Right renal cortex interstitium (tissue), 3 donors: ENCODE data around the gene RGL2. TPM values are rescaled to one million over a fixed set of nuclear protein-coding genes. Genes with fewer than 3 reads are reported as not detected.
"Not testable (repeated sequence)": the region's sequence is repeated elsewhere in the genome, so short reads cannot be mapped to it uniquely, and the experiment has no call there.

Experiments
- DNase-seq, 3 donors: peaks; one replicate each; pipeline ENCODE4 v3.0.0-alpha.2; 2013; ENCODE audit warnings: low read depth in 3 of 3, low spot score in 2 of 3
- polyA plus RNA-seq, 3 donors: library from polyadenylated mRNA; unstranded; fragments of 120-200 nt; gene quantifications; one replicate each; pipeline ENCODE4 v1.2.1, GENCODE V29; 2013; ENCODE audit not compliant: insufficient read length in 3 of 3

RGL2 gene
- polyA plus RNA-seq, 3 donors: 90.8 to 95.5 (median 95.4) TPM

DNA sequence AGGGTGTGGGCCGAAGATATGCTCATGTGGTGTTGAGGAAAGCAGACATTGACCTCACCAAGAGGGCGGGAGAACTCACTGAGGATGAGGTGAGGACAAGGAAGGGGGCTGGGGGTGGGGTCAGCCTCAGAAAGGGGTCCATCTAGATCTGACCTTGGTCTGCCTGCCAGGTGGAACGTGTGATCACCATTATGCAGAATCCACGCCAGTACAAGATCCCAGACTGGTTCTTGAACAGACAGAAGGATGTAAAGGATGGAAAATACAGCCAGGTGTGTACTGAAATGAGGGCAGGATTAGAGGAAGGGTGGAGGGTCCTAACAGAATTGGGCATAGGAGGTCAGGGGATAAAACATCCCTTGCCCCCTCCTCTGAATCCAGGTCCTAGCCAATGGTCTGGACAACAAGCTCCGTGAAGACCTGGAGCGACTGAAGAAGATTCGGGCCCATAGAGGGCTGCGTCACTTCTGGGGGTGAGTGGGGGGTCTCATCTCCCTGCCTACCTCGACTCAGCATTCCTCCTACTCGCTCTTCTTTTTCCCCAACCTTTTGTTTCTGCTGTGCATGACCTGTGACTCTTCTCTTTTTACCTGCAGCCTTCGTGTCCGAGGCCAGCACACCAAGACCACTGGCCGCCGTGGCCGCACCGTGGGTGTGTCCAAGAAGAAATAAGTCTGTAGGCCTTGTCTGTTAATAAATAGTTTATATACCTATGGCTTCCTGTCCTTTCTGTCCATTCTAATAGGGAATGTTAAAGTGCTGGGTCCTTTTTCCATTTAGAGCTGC, 22.8 kb downstream of the RGL2 start:
- DNase-seq: not testable (repeated sequence)

DNA sequence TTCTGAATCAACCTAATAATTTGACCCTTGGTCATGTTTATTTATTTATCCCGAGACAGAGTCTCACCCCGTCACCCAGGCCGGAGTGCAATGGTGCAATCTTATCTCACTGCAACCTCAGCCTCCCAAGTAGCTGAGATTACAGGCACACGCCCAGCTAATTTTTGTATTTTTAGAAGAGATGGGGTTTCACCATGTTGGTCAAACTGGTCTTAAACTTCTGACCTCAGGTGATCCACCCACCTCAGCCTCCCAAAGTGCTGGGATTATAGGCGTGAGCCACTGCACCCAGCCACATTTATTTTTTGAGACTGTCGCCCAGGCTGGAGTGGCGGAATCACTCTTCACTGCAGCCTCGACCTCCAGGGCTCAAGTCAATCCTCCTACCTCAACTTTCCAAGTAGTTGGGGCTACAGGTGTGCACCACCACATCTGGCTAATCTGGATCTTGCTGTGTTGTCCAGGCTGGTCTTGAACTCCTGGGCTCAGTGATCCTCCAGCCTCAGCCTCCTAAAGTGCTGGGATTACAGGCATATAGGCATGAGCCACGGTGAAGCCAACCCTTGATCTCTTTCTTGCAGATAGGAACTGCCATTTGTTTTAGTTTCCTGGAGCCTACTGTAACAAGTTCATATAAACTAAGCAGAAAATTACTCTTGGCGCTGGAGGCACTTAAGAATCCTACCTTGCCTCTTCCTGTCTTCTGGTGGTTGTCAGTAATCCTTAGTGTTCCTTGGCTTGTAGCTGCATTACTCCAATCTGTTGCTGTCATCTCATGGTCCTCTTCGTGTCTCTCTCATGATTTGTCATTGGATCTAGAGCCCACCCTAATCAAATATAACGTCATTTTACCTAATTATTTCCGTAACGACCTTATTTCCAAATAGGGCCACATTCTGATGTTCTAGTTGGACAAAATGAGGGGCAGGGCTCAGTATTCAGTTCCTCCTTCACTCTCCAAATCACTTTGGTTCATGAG, 24.5 kb downstream of the RGL2 start:
- DNase-seq: no peak

DNA sequence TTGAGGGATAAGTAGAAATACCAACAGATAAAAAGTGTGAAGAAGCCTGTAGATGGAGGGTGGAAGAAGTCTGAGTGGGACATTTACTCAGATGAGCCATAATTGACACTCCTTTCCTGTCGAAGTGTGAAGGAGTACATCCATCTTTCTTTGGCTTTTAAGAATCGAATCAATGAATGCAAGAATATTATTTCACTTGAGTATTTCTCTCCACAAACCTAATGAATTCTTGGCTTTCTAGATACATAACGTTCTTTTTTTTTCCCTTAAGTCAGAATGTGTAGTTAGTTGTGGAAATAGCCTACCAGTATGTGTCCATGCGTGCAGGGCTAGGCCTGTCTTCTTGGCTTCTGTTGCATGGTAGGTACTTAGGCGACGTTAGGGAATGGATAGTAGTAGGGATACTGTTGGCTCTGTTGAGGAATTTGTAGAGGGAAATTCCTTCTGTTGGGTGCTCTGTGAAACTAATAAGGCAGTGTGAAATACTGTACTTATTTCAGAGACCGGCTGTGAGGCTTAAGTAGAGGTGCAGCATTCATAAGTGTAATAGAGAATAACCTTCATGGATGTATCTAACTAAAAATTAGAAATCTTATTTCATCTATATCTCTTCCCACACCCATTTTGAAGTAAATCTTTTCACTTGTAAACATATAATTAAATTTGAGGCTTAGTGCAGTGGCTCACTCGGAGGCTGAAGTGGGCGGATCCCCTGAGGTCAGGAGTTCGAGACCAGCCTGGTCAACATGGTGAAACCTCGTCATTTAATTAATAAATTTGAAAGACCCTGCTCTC, 25.4 kb downstream of the RGL2 start:
- no peak for DNase-seq

DNA sequence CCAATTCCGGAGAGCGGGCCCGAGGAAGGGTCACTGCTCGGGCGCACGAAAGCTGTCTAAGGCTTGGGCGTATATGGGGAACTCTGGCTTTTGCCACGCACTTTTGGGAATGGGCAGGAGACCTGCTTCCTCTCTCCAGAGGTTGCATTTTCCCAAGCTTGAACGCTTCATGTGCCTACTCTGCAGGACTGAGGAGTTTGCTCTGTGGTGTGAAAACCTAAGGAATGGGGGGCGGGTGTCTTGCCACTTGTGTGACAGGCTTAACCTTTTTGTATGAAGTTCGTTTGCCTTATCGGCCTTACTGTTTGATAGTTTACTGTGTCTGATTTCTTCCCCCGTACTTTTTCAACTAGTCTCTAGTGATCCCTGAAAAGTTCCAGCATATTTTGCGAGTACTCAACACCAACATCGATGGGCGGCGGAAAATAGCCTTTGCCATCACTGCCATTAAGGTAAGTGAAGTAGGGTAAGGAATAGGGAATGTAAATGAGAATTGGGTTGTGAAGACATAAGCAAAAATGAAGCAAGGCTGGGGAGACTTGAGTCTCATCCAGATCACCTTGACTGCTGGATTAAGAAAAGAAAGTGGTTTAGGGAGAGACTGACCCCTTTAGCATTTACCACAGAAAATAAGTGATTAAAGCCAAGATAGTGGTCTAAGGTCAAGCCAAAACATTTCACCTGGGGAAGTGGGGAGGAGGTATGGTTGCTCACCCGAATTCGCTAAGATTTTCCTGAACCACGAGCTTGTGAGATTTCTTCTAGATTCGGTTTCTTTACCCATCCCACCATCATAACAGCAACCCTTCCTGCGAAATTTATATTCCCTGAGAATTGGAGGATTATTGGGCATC, 26.2 kb downstream of the RGL2 start:
- no peak for DNase-seq

DNA sequence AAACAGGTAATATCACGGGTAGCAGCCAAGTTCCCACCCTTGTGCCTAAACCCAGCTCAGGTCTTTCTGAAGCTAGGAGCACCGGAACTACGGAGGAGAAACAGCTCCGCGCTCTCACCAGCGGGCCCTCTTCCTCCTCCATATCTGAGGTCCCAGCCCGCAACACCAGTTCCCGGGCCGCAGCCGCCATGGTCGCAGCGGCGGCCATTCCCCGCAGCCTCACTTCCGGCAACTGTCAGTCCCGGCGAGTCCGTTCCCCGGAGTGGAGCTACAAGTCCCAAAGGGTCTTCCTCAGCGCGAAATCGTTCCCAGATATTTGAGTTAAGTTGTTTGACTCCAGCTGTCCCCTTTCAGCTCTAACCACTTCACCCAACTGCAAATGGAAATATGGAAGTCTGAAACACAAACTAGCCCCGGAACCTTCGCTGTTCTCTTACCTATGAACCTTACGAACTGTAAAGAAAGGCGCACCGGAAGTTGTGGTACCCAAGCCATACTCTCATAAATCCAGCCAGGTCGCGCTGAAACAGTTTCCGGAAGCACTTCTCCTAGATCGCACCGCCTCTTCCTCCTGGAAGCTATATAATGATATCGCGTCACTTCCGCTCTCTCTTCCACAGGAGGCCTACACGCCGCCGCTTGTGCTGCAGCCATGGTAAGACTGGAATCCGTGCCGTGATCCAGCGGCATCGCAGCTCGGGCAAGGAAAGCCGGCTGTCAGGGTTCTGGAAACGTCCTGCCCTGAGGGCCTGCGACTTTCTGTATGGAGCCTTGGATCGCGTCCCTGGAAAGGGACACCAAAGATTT, 27.1 kb downstream of the RGL2 start, which contains the start of the genes RPS18 and VPS52:
RPS18 (plus strand) TSS at position 608 of the 807 bp plus-strand sequence; CDS start at position 653, 45 bp downstream.
VPS52 (minus strand) TSS at position 409 of the 807 bp plus-strand sequence; CDS start at position 208, 201 bp downstream.
- DNase-seq: peak; percentile 98 to 100 (median 99)

DNA sequence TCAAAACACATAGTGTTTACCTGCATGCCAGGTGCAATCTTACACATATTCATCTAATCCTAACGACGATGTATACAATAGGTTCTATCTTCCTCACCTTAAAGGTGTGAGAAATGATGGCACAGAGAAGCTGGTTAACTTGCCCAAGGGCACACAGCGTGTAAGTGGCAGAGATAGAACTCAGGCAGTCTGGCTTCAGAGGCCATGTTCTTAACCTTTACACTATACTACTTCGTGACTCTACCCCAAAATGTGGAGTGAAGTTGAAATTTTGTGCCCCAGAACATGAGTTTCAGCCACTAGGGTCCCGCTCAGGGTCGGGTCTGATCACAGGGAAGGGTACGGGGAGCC, 27.6 kb downstream of the RGL2 start:
- DNase-seq: peak in 1 of 3 donors; percentile 38

DNA sequence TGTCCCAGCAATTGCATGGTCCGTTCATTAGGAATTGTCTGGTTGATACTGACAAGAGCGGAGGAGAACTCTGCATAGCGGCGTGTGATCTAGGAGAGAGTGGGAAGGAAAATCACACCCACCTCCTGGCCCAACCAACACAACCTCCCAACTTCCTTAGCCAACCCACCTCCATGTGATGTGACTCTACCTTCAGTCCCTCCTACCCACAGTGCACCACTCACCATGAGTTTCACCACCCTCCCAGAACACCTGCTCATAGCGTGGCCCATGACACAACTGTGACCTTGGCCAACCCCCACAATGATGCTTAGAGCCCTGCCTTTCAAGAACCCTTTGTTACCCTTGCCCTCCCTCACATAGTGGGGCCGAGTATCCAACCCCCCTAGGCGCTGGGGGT, 34.7 kb downstream of the RGL2 start:
- DNase-seq: no peak

DNA sequence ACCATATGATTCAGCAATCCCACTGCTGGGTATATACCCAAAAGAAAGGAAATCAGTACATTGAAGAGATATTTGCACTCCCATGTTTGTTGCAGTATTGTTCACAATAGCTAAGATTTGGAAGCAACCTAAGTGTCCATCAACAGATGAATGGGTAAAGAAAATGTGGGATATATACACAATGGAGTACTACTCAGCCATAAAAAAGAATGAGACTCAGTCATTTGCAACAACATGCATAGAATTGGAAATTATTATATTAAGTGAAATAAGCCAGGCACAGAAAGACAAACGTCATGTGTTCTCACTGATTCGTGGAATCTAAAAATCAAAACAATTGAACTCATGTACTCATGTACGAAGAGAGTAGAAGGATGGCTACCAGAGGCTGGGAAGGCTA, 36.3 kb downstream of the RGL2 start:
- DNase-seq: not testable (repeated sequence)

DNA sequence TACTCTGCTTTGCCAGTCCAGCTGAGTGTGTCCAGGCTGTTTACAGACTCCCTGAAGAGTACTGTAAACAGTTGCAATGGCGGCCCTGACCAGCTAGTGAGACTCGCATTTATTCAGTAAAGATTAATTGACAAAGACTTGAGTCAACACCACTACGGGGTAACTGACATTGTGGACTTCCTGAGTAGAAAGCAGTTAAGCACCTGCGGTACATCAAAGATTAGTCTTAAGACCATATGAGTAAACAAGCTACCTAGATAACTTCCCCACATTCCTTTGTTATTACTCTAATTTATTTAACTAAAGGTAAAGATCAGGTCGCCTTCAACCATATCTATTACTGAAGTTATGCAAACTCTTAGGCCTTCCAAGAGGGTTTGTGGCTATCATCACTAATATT, 39.7 kb downstream of the RGL2 start:
- DNase-seq: no peak

DNA sequence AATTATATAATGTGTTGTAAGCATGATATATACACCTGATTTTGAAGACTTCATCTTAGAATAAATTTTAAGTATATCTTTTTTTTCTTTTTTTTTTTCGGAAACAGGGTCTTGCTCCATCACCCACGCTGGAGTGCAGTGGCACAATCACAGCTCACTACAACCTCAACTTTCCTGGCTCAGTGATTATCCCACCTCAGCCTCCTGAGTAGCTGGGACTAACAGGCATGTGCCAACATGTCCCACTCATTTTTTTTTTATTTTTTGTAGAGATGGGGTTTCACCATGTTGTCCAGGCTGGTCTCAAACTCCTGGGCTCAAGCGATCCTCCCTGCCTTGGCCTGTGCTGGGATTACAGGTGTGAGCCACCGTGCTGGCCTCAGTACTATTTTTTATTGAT, 44.2 kb downstream of the RGL2 start:
- DNase-seq: no peak

DNA sequence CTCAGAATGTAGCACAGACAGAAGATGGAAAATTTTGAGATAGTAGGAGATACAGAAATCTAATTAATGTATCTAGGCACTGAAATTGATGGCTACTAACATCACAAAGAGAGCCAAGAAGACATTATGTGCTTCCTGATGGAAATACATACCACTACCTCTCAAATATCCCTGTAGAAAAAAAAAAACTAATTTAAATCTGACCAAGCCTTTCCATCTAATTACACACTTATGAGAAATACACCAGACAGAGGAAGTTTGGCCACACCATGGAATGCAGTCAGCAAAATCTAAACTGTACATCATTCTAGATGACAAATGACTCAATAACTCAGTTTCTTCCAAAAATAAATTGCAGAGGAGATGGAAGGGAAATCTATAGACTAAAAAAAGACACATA, 46.0 kb downstream of the RGL2 start:
- no peak for DNase-seq

DNA sequence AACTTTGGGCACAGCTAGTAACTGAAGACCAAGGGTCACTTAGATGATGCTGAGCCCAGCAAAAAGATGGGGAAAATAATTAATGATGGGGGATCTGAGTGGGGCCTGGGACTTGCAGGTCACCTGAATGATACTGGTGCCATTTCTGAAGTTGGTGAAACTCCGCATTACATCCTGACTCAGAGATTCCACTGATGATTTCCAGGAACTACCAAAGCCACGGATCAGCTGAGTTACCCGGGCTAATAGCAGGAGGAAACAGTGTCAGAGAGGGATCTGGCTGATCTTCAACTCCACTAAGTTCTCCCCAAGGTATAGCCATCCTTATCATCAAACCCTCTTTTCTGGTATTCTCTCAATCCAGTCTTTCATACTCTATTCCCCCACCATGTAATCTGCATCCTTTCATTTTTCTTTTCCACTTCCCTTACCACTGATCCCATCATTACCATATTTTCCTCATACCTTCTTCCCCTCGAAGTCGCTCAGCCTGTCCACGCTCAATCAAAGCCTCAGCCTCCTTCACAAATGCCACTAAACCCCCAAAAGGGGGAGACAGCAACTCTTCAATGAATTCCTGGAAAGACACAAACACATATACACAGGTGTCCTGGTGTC, 47.2 kb downstream of the RGL2 start:
- DNase-seq: no peak

DNA sequence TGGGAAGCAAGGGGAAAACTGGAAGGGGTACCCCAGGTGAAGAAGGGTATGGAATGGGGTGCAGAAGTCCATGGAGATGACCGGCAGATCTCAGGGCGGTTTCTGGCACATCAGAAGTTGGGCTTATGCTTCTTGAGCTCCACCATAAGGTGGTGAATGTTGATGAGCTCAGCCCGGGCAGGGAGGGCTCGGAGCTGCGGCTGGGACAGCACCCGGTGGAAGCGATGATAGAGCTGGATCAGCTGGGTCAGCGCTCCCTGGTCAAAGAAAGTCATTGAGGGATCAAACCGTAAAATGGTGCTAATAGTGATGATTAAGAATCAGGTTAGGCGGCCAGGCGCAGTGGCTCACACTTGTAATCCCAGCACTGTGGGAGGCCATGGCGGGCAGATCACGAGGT, 48.0 kb downstream of the RGL2 start:
- no peak for DNase-seq

DNA sequence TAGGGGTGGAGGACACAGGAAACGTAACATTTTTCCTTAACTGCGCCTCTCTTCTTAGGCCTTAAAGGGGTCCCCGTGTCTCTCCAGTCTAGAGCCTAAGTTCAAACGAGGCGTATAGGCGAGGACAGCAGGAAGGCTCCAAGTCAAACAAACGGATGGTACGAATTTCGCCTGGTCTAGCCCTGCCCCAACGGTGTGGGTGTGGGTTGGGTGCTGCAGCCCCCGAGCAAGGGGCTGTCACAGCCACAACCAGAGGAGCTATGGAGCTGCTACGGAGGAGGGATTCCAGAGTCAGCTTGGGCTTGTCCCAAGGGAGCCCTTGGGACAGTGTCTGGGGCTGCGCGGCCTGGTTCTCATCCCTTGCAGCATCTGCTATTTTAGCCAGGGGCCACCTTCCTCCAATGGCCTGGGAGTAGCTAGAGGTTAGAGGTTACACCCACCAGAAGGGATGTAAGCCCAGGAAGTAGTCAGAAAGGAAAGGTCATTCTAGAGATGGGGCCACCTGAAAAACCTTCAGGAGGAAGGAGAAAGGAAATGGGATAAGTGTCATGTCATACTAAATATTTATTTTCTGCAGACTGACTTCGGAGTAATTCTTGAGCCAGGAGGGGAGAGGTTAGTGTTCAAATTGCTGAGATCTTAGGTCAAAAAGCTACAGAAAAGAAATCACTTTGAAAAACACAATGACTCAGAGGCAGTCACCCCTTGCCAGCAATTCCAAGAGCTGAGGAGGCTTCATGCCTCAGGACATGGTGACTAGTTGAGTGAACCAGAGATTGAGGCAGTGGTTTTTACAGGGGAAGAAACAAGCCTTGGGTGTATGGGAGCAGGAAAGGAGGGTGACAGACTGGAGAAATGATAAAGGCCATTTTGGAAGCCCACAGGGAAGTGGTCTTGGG, 48.8 kb downstream of the RGL2 start:
- no peak for DNase-seq

DNA sequence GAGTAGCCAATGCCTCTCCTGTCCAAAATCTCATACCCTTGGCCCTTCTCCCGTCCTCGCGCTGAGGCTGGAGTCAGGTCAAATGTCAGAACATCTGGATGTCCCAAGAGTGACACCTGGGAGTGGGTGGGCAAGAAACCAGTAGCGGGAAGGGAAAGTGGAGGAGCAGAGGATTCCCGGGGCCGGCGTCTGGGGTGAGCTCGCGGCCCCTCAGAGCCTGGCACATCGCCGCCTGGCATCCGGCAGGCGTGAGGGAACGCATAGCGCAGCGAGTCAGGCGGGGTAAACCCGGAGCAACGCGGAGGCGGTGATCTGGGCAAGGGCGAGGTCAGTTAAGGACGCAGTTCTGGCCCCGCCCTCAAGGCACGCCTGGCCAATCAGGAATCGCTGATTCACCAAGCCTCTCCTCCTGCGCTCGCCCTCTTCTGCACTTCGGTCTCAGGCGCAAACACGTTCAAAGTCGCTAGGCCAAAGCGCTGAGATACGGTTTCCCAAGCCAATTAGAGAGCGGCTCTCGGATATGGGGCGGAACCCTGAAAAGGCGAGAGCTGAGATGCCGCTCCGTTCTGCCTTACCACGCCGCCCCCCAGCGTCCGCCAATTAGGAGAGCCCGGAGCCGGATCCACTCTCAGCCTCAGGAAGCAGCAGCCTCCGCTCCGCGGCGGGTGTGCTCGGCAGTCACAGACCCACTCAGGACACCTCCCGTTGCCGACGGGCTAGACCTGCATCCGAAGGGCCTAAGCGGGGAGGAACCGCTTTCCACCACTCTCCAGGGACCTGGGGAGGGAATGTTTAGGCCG, 49.6 kb downstream of the RGL2 start:
- DNase-seq: peak; percentile 91 to 96 (median 93)

DNA sequence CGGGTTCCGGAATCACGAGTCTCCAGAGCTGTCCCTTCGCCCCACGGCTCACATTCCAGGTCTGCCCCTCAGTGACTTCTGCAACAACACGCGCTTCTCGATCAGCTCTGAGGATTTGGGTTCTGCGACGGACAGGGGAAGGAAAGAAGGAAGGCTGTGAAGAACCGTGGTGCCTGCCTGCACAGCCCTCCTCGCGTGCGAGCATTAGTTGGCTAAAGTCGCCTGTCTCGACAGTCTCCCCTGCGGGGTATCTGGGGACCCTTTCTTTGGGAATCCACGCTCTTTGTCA, 50.2 kb downstream of the RGL2 start:
- peak in 1 of 3 donors; percentile 47 for DNase-seq
